ENCODE results near the gene ZNF70. TPM values are rescaled to one million over a fixed set of nuclear protein-coding genes. Genes with fewer than 3 reads are reported as not detected.

ZNF70 gene
- total RNA-seq, 1 experiment from 2014 or later, result 3.3 TPM

GRCh38 chr22:23796461-23796860 lies 45.5 kb upstream of the ZNF70 start (continued):
- TF ChIP-seq ZNF281 (CRISPR knock-in tag; IDR thresholded peaks at IDR 0.05), result no peak
- TF ChIP-seq ZNF263 (CRISPR knock-in tag; IDR thresholded peaks at IDR 0.05; ENCODE audit: low read depth), result no peak
- no peak for TF ChIP-seq E2F1 (CRISPR knock-in tag; IDR thresholded peaks at IDR 0.05)

GRCh38 chr22:23793326-23793725 lies 42.4 kb upstream of the ZNF70 start:
- peaks cover 16% of the 10 kb centered on the region for H3K4me1 Mint-ChIP-seq
- TF ChIP-seq SOX15 (CRISPR knock-in tag; IDR thresholded peaks at IDR 0.05) (no peak), USF2 (CRISPR knock-in tag; IDR thresholded peaks at IDR 0.05) (no peak)
- ChIA-PET CTCF (interaction anchor here (0.9 kb wide), 1 partner anchor 22 kb away, joined by 3 read pairs; no protein-coding TSS in a partner anchor), POLR2A (no interaction called here)
- peaks cover 7% of the 10 kb centered on the region; the same call in 1 of the 2 replicates for H3K9me3 Mint-ChIP-seq
- ATAC-seq, result no peak
- DNase-seq (ENCODE audit: low spot score), result no peak
- peaks cover 63% of the 10 kb centered on the region for H3K36me3 Mint-ChIP-seq
- no peak overlapping the region for H3K4me3 Mint-ChIP-seq
- H3K27ac Mint-ChIP-seq, result 0 out of 2 replicates have a peak overlapping the region, but pooled peaks have one; percentile 16
- H3K27me3 Mint-ChIP-seq (ENCODE audit: low read depth), result no peaks in the 10 kb centered on the region

GRCh38 chr22:23791738-23792645 lies 41.1 kb upstream of the ZNF70 start:
- TF ChIP-seq ZNF512 (CRISPR knock-in tag; IDR thresholded peaks at IDR 0.05; ENCODE audit: borderline replicate concordance) (no peak), ATF2 (CRISPR knock-in tag; IDR thresholded peaks at IDR 0.05; ENCODE audit: borderline replicate concordance, low read depth) (no peak), ZNF423 (CRISPR knock-in tag; IDR thresholded peaks at IDR 0.05) (no peak), ZMAT4 (CRISPR knock-in tag; IDR thresholded peaks at IDR 0.05) (no peak), CTCF (IDR thresholded peaks at IDR 0.05) (no peak), FOXJ3 (CRISPR knock-in tag; IDR thresholded peaks at IDR 0.05; ENCODE audit: borderline replicate concordance) (no peak), NR1H2 (CRISPR knock-in tag; IDR thresholded peaks at IDR 0.05) (no peak), ZNF671 (CRISPR knock-in tag; IDR thresholded peaks at IDR 0.05) (no peak), NR3C1 (CRISPR knock-in tag; conservative IDR thresholded peaks at IDR 0.05; ENCODE audit: low read depth) (no peak), E2F4 (CRISPR knock-in tag; IDR thresholded peaks at IDR 0.05; ENCODE audit: borderline replicate concordance, low read depth) (no peak)
- Mint-ChIP-seq H3K9me3 (peaks cover 7% of the 10 kb centered on the region; the same call in 1 of the 2 replicates), H3K27ac (peak overlapping the region; percentile 68; the same call in 1 of the 2 replicates), H3K36me3 (peaks cover 56% of the 10 kb centered on the region), H3K27me3 (ENCODE audit: low read depth) (no peaks in the 10 kb centered on the region), H3K4me1 (peaks cover 24% of the 10 kb centered on the region), H3K4me3 (no peak overlapping the region)
- ATAC-seq, result no peak
- DNase-seq (ENCODE audit: low spot score), result no peak
- ChIA-PET CTCF (interaction anchor here (0.9 kb wide), 1 partner anchor 21 kb away, joined by 3 read pairs; no protein-coding TSS in a partner anchor), POLR2A (no interaction called here)
